MM.1S (cell line): ENCODE measurements around the gene ZNF181.

Experiments
- DNase-seq: peaks from one replicate; pipeline ENCODE4 v3.0.0-alpha.2; 2015
- H2AFZ ChIP-seq: fragments of 300-600 bp; sonication (generic); 2 replicates; pipeline ENCODE4 v1.6.0; 2016; ENCODE audit warnings: antibody characterized with exemption, low read length
- H3F3A ChIP-seq: fragments of 300-600 bp; sonication (generic); 2 replicates; pipeline ENCODE4 v1.6.1; 2016; ENCODE audit warnings: mild to moderate bottlenecking, antibody characterized with exemption, low read length, moderate library complexity, mixed read lengths; ENCODE audit not compliant: insufficient read depth
- H3K27ac ChIP-seq: fragments of 300-600 bp; sonication (generic); 2 replicates; pipeline ENCODE4 v1.5.1; 2016; ENCODE audit warnings: mild to moderate bottlenecking, low read length
- H3K27me3 ChIP-seq: fragments of 300-600 bp; sonication (generic); replicated peaks from 2 replicates; pipeline ENCODE4 v1.6.0; 2016; ENCODE audit warnings: low read length; ENCODE audit not compliant: insufficient read depth
- H3K36me3 ChIP-seq: fragments of 300-600 bp; sonication (generic); replicated peaks from 2 replicates; pipeline ENCODE4 v1.6.1; 2016; ENCODE audit warnings: mild to moderate bottlenecking, low read length, mixed read lengths; ENCODE audit not compliant: insufficient read depth
- H3K4me1 ChIP-seq: fragments of 300-600 bp; sonication (generic); 2 replicates; pipeline ENCODE4 v1.6.1; 2016; ENCODE audit warnings: low read length, mixed read lengths
- H3K4me2 ChIP-seq: fragments of 300-600 bp; sonication (generic); 2 replicates; pipeline ENCODE4 v1.6.0; 2016; ENCODE audit warnings: low read depth, low read length
- H3K4me3 ChIP-seq: fragments of 300-600 bp; sonication (generic); 2 replicates; pipeline ENCODE4 v1.5.1; 2016; ENCODE audit warnings: low read length, mixed read lengths
- H3K79me2 ChIP-seq: fragments of 300-600 bp; sonication (generic); 2 replicates; pipeline ENCODE4 v1.6.1; 2016; ENCODE audit warnings: mixed run types, low read length, mixed read lengths
- H3K9ac ChIP-seq: fragments of 300-600 bp; sonication (generic); 2 replicates; pipeline ENCODE4 v1.6.1; 2016; ENCODE audit warnings: low read length, mixed read lengths
- H3K9me2 ChIP-seq: fragments of 300-600 bp; sonication (generic); replicated peaks from 2 replicates; pipeline ENCODE4 v1.6.1; 2016; ENCODE audit warnings: mild to moderate bottlenecking, low read length, mixed read lengths; ENCODE audit not compliant: insufficient read depth
- H3K9me3 ChIP-seq: fragments of 300-600 bp; sonication (generic); replicated peaks from 2 replicates; pipeline ENCODE4 v1.6.1; 2016; ENCODE audit warnings: mild to moderate bottlenecking, low read length, mixed read lengths; ENCODE audit not compliant: insufficient read depth
- H4K20me1 ChIP-seq: fragments of 300-600 bp; sonication (generic); 2 replicates; pipeline ENCODE4 v1.6.1; 2016; ENCODE audit warnings: mild to moderate bottlenecking, low read length, moderate library complexity, mixed read lengths; ENCODE audit not compliant: insufficient read depth
- CTCF ChIP-seq: fragments of 300-600 bp; sonication (generic); IDR thresholded peaks from 2 replicates; pipeline ENCODE4 v1.5.1; 2016; ENCODE audit warnings: antibody characterized with exemption, low read length, mixed read lengths
- EZH2 ChIP-seq: fragments of 300-600 bp; sonication (generic); optimal IDR thresholded peaks from 2 replicates; pipeline ENCODE3; 2017; ENCODE audit warnings: low read depth, mild to moderate bottlenecking, antibody characterized with exemption, low read length, mixed read lengths
- EZH2phosphoT487 ChIP-seq: fragments of 300-600 bp; sonication (generic); IDR thresholded peaks from 2 replicates; pipeline ENCODE4 v1.6.1; 2018; ENCODE audit warnings: antibody characterized with exemption, low read length

The ZNF181 gene

GRCh38 chr19:34772697-34773554 is 38.9 kb downstream of the ZNF181 start, which contains the start of gene ZNF599:
Gene ZNF599, minus strand, starts transcription at chr19:34773215. Its CDS starts 374 bp downstream, at chr19:34772841.
- Histone ChIP-seq H3K9ac (peak within 1 kb of the TSS; percentile 38; the same call in 1 of the 2 replicates), H3K9me2 (no peaks in the 10 kb centered on the region), H3K9me3 (no peaks in the 10 kb centered on the region), H3K4me1 (no peaks in the 10 kb centered on the region), H3K4me3 (peak within 1 kb of the TSS; percentile 78), H3K4me2 (peak within 1 kb of the TSS; percentile 88), H3K27me3 (peaks cover 14% of the 10 kb centered on the region; the same call in 1 of the 2 replicates), H2AFZ (peak within 1 kb of the TSS; percentile 97), H3K36me3 (no peaks in the 10 kb centered on the region), H3K27ac (no peak within 1 kb of the TSS), H3K79me2 (no peaks in the 10 kb centered on the region), H4K20me1 (no peaks in the 10 kb centered on the region), H3F3A (no peaks in the 10 kb centered on the region)
- DNase-seq, result peak; percentile 93
- TF ChIP-seq EZH2 (no peak), EZH2phosphoT487 (no peak), CTCF (no peak)

GRCh38 chr19:34773555-34773864 is 39.5 kb downstream of the ZNF181 start:
- peaks cover 14% of the 10 kb centered on the region; the same call in 1 of the 2 replicates for H3K27me3 ChIP-seq
- no peaks in the 10 kb centered on the region for H4K20me1 ChIP-seq
- no peaks in the 10 kb centered on the region for H3K4me1 ChIP-seq
- peak overlapping the region; percentile 97 for H2AFZ ChIP-seq
- H3K4me3 ChIP-seq, result peak overlapping the region; percentile 78
- no peaks in the 10 kb centered on the region for H3K79me2 ChIP-seq
- no peak overlapping the region for H3K9ac ChIP-seq
- H3K9me2 ChIP-seq, result no peaks in the 10 kb centered on the region
- H3K27ac ChIP-seq, result no peak overlapping the region
- no peaks in the 10 kb centered on the region for H3K36me3 ChIP-seq
- no peaks in the 10 kb centered on the region for H3K9me3 ChIP-seq
- TF ChIP-seq EZH2phosphoT487 (no peak), EZH2 (no peak), CTCF (no peak)
- H3F3A ChIP-seq, result no peaks in the 10 kb centered on the region
- DNase-seq, result no peak
- peak overlapping the region; percentile 88 for H3K4me2 ChIP-seq

GRCh38 chr19:34774857-34775256 is 40.8 kb downstream of the ZNF181 start:
- Histone ChIP-seq H3K4me2 (no peak overlapping the region), H3K4me1 (no peaks in the 10 kb centered on the region), H3K27ac (no peak overlapping the region), H3K79me2 (no peaks in the 10 kb centered on the region), H3K9ac (no peak overlapping the region), H3K4me3 (no peak overlapping the region), H3K36me3 (no peaks in the 10 kb centered on the region), H3K9me3 (no peaks in the 10 kb centered on the region), H2AFZ (no peak overlapping the region), H4K20me1 (no peaks in the 10 kb centered on the region), H3F3A (no peaks in the 10 kb centered on the region), H3K9me2 (no peaks in the 10 kb centered on the region), H3K27me3 (peaks cover 14% of the 10 kb centered on the region; the same call in 1 of the 2 replicates)
- DNase-seq, result no peak
- TF ChIP-seq EZH2 (no peak), CTCF (no peak), EZH2phosphoT487 (no peak)
